H54 (cell line): Measurements from ENCODE around the gene GALNT17.

Experiments used
- DNase-seq: peaks from one replicate; pipeline ENCODE4 v3.0.0; 2011; ENCODE audit warnings: low spot score, mixed read lengths; ENCODE audit not compliant: insufficient read length
- FAIRE-seq: peaks from 3 replicates; lab custom pipeline; 2011; peaks lifted over from hg19 to GRCh38; lab: Jason Lieb, UNC
- POLR2A ChIP-seq: IDR thresholded peaks from 2 replicates; pipeline ENCODE4 v1.6.1; 2011; ENCODE audit warnings: low read depth, mild to moderate bottlenecking, low read length

Gene GALNT17

GRCh38 chr7:71482284-71482683 is 350.3 kb downstream of the GALNT17 start:
- DNase-seq (no peak), FAIRE-seq (no peak)
- TF ChIP-seq POLR2A, result no peak

- FAIRE-seq (no peak), DNase-seq (no peak)
- no peak for TF ChIP-seq POLR2A
Observed at GRCh38 chr7:71484380-71484779, 352.4 kb downstream of the GALNT17 start.

GRCh38 chr7:71485586-71485985 is 353.6 kb downstream of the GALNT17 start:
- TF ChIP-seq POLR2A, result no peak
- DNase-seq (no peak), FAIRE-seq (no peak)

- FAIRE-seq (no peak), DNase-seq (no peak)
- no peak for TF ChIP-seq POLR2A
Observed at GRCh38 chr7:71486414-71486813, 354.5 kb downstream of the GALNT17 start.

GRCh38 chr7:71486856-71487628 is 355.1 kb downstream of the GALNT17 start:
- FAIRE-seq, result no peak
- TF ChIP-seq POLR2A, result no peak
- no peak for DNase-seq

- FAIRE-seq (no peak), DNase-seq (no peak)
- no peak for TF ChIP-seq POLR2A
Observed at GRCh38 chr7:71488308-71488707, 356.4 kb downstream of the GALNT17 start.

GRCh38 chr7:71491336-71491735 is 359.4 kb downstream of the GALNT17 start:
- DNase-seq (no peak), FAIRE-seq (no peak)
- TF ChIP-seq POLR2A, result no peak

GRCh38 chr7:71495828-71496227 is 363.9 kb downstream of the GALNT17 start:
- no peak for FAIRE-seq
- no peak for DNase-seq
- TF ChIP-seq POLR2A, result no peak

- DNase-seq, result no peak
- no peak for FAIRE-seq
- no peak for TF ChIP-seq POLR2A
Observed at GRCh38 chr7:71497256-71497946, 365.5 kb downstream of the GALNT17 start.

GRCh38 chr7:71498381-71498780 is 366.4 kb downstream of the GALNT17 start:
- FAIRE-seq (no peak), DNase-seq (no peak)
- no peak for TF ChIP-seq POLR2A

- no peak for FAIRE-seq
- no peak for TF ChIP-seq POLR2A
Observed at GRCh38 chr7:71504697-71505441, 372.9 kb downstream of the GALNT17 start.

GRCh38 chr7:71506822-71507221 is 374.9 kb downstream of the GALNT17 start:
- FAIRE-seq (no peak), DNase-seq (no peak)

More at GRCh38 chr7:71504697-71505441, 372.9 kb downstream of the GALNT17 start:
- DNase-seq, result no peak

GRCh38 chr7:71507680-71508602 is 376.0 kb downstream of the GALNT17 start:
- TF ChIP-seq POLR2A, result no peak
- DNase-seq (no peak), FAIRE-seq (no peak)

More at GRCh38 chr7:71506822-71507221, 374.9 kb downstream of the GALNT17 start:
- no peak for TF ChIP-seq POLR2A
